HL-60/S4 treated with phorbol 12-myristate 13-acetate at 8.2 ng/mL for 4 days and 3 days (cell line): ENCODE measurements around the gene HOTAIR.

Source experiments
- in situ Hi-C: fragments of 300-500 bp; cut with MboI; formaldehyde crosslinking; loops from 2 replicates; pipeline ENCODE4 v1.15.0; 2022; ENCODE audit warnings: low sequenced_read_pairs

The HOTAIR gene

GRCh38 chr12:53935383-53936341 is 39.1 kb downstream of the HOTAIR start:
- in situ Hi-C loops = no loop called here

GRCh38 chr12:53932915-53933314 is 41.8 kb downstream of the HOTAIR start:
- in situ Hi-C loops = no loop called here

- in situ Hi-C loops = no loop called here
Observed at GRCh38 chr12:53931844-53932581, 42.7 kb downstream of the HOTAIR start.

- in situ Hi-C loops = no loop called here
Observed at GRCh38 chr12:53930591-53931255, 44.0 kb downstream of the HOTAIR start.

GRCh38 chr12:53929527-53929926 is 45.2 kb downstream of the HOTAIR start:
- in situ Hi-C loops = no loop called here

- in situ Hi-C loops = no loop called here
Observed at GRCh38 chr12:53928054-53928835, 46.5 kb downstream of the HOTAIR start.

- in situ Hi-C loops = no loop called here
Observed at GRCh38 chr12:53927220-53928029, 47.3 kb downstream of the HOTAIR start.

- in situ Hi-C loops = no loop called here
Observed at GRCh38 chr12:53924521-53925405, 50.0 kb downstream of the HOTAIR start.

- in situ Hi-C loops = no loop called here
Observed at GRCh38 chr12:53916788-53917655, 57.7 kb downstream of the HOTAIR start.
